ENCODE data around the gene ALDH1A2. TPM values are rescaled to one million over a fixed set of nuclear protein-coding genes. Genes with fewer than 3 reads are reported as not detected.

The ALDH1A2 gene
- total RNA-seq, 6 experiments from 2014 or later, result 4.3 to 33.2 (median 10.8) TPM

DNA sequence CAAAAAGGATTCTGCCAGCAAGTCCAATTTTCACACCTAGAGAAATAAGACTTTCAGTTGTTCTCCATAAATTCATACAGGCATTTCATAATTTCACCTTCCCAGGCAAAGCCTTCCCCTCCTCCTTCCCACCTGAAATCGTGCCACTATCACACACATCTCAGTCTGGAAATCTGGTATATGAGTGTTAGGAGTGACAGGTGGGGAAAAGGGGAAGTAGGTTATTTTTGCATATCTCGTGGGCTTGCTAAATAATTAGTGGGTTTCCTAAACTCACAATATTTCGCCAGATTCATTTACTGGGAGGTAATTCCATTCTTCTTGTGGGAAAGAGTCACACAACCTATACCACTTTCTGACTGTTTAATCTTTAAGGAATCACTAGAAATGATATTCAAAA lies 7.4 kb downstream of the ALDH1A2 start:
- TF ChIP-seq, protein P1, sequence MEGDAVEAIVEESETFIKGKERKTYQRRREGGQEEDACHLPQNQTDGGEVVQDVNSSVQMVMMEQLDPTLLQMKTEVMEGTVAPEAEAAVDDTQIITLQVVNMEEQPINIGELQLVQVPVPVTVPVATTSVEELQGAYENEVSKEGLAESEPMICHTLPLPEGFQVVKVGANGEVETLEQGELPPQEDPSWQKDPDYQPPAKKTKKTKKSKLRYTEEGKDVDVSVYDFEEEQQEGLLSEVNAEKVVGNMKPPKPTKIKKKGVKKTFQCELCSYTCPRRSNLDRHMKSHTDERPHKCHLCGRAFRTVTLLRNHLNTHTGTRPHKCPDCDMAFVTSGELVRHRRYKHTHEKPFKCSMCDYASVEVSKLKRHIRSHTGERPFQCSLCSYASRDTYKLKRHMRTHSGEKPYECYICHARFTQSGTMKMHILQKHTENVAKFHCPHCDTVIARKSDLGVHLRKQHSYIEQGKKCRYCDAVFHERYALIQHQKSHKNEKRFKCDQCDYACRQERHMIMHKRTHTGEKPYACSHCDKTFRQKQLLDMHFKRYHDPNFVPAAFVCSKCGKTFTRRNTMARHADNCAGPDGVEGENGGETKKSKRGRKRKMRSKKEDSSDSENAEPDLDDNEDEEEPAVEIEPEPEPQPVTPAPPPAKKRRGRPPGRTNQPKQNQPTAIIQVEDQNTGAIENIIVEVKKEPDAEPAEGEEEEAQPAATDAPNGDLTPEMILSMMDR (IDR thresholded peaks at IDR 0.05), result no peak
- no peak for TF ChIP-seq POLR2A (IDR thresholded peaks at IDR 0.05)
- H3K4me1 ChIP-seq, result no peaks in the 10 kb centered on the region
- no peaks in the 10 kb centered on the region for H3K9me3 ChIP-seq
- 33% methylated on average over 3 of the region's 3 CpGs for WGBS (ENCODE audit: insufficient coverage, low coverage, low lambda C conversion rate, missing lambda C conversion rate)
- no peak for ATAC-seq
- no peak for DNase-seq
- H3K4me3 ChIP-seq, result no peak overlapping the region
- no peaks in the 10 kb centered on the region for H3K36me3 ChIP-seq
- H3K27ac ChIP-seq, result no peak overlapping the region
- H3K27me3 ChIP-seq, result no peaks in the 10 kb centered on the region
- intact Hi-C loops (cut with DNase I), result no loop called here

DNA sequence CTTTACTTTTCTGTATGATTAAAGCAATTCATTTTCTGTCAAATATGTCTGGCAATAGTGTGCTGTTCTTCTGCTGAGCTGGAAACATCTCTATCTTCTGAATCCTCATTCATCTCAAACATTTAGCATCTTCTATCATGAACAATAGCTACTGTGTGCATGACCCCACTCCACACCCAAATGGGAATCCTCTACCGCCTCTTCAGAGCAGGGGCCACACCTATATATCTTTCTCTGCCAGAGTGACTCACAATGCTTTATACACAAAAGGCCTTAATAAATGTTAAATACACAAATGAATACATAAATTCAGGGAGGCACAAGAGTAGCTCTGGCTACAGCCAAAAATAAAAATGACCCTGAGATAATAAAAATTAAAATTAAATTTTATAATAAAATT lies 8.0 kb downstream of the ALDH1A2 start:
- WGBS (ENCODE audit: insufficient coverage, low coverage, low lambda C conversion rate, missing lambda C conversion rate), result 93% methylated on average over 1 of the region's 1 CpG
- intact Hi-C loops (cut with DNase I), result no loop called here

DNA sequence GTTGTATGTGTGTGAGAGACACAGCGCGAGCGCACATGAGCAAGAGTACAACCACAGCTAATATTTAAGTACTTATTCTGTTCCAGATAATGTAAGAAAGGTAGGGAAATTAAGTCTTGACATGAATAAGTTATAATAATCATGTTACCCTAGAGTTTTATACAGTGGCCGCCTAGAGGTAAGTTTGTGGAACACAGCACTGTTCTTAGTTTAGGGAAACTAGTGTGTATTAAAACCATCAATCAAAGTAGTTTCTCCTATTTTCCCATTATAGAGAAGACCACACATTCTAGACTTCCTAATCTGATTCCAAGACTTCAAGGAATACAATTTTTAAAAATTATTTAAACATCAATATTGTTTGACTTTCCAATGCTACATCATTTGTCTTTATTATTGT lies 9.5 kb downstream of the ALDH1A2 start:
- DNase-seq (no peak), ATAC-seq (no peak)
- Histone ChIP-seq H3K27ac (no peak overlapping the region), H3K9me3 (no peaks in the 10 kb centered on the region), H3K36me3 (no peaks in the 10 kb centered on the region), H3K4me1 (no peaks in the 10 kb centered on the region), H3K4me3 (no peak overlapping the region), H3K27me3 (no peaks in the 10 kb centered on the region)
- 78% methylated on average over 4 of the region's 4 CpGs for WGBS (ENCODE audit: insufficient coverage, low coverage, low lambda C conversion rate, missing lambda C conversion rate)
- intact Hi-C loops (cut with DNase I), result no loop called here
- TF ChIP-seq, protein P1 (IDR thresholded peaks at IDR 0.05), result no peak
- no peak for TF ChIP-seq POLR2A (IDR thresholded peaks at IDR 0.05)

More for the DNA sequence above, 8.0 kb downstream of the ALDH1A2 start:
- no peak overlapping the region for H3K4me3 ChIP-seq
- ATAC-seq (no peak), DNase-seq (no peak)
- no peaks in the 10 kb centered on the region for H3K4me1 ChIP-seq
- TF ChIP-seq POLR2A (IDR thresholded peaks at IDR 0.05), result no peak
- TF ChIP-seq, protein P1 (IDR thresholded peaks at IDR 0.05), result no peak
- H3K36me3 ChIP-seq, result no peaks in the 10 kb centered on the region
- no peak overlapping the region for H3K27ac ChIP-seq
- no peaks in the 10 kb centered on the region for H3K9me3 ChIP-seq
- no peaks in the 10 kb centered on the region for H3K27me3 ChIP-seq

DNA sequence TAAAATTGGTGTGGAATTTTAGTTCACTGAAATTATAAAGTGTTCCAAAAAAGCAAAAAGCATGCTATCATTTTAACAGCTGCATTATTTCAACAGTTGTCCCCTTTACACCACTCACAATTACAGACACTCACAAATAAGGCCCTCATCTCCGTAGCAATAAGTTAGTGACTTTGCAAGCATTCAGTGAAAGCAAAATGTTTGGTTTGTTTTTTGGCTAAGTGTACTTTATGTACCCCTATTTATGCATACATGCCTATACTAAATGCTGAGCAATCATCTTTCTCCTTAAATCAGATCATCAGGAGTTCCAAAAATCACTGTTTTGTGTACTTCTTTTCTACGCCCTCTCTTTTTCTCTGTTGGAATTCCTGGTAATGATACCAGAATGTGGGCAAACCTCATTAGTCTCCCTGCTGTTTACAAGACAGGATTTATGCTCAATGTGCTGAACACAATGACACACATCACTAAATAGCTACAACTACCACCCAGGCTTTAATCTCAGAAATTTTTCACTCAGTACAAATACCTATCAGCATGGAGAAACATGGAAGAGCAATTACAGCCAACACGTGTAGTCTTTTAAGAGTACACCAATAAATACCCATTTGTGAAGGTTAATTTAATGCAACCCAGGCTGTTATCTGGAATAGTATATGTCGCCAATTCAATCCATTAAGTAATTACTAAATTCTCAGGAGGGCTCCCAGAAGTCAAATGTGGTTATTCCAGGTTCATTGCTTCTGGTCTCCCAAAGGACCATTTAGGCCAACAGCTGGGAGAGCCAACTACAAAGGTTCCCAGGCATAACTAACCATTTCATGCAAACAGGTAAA lies 12.0 kb downstream of the ALDH1A2 start:
- ATAC-seq, result no peak
- Histone ChIP-seq H3K27me3 (no peaks in the 10 kb centered on the region), H3K9me3 (no peaks in the 10 kb centered on the region), H3K36me3 (no peaks in the 10 kb centered on the region), H3K4me1 (no peaks in the 10 kb centered on the region), H3K27ac (no peak overlapping the region), H3K4me3 (no peak overlapping the region)
- intact Hi-C loops (cut with DNase I), result no loop called here
- 84% methylated on average over 4 of the region's 4 CpGs for WGBS (ENCODE audit: insufficient coverage, low coverage, low lambda C conversion rate, missing lambda C conversion rate)
- DNase-seq, result no peak
- TF ChIP-seq, protein P1 (IDR thresholded peaks at IDR 0.05), result no peak
- TF ChIP-seq POLR2A (IDR thresholded peaks at IDR 0.05), result no peak

Data from right lobe of liver (tissue), 6 donors.